Hepatocyte (in vitro differentiated cells): ENCODE measurements around the gene ADGRV1.

Experiments
- CTCF ChIP-seq: fragments of 200-600 bp; sonication (generic); IDR thresholded peaks from 2 replicates; pipeline ENCODE4 v1.5.1; 2016; ENCODE audit warnings: antibody characterized with exemption, mild to moderate bottlenecking; ENCODE audit not compliant: poor library complexity
- EZH2 ChIP-seq: fragments of 200-600 bp; sonication (generic); IDR thresholded peaks from 2 replicates; pipeline ENCODE4 v1.6.1; 2016; ENCODE audit warnings: antibody characterized with exemption, mild to moderate bottlenecking, borderline replicate concordance
- EZH2phosphoT487 ChIP-seq: fragments of 200-600 bp; sonication (generic); IDR thresholded peaks from one replicate; pipeline ENCODE4 v1.6.1; 2018; ENCODE audit warnings: antibody characterized with exemption, mild to moderate bottlenecking, low read depth, moderate library complexity; ENCODE audit not compliant: unreplicated experiment, severe bottlenecking

GRCh38 chr5:90675222-90675621 lies 116.6 kb downstream of the ADGRV1 start:
- TF ChIP-seq EZH2 (no peak), CTCF (no peak), EZH2phosphoT487 (no peak)
